ENCODE measurements around the gene PIH1D1. TPM values are rescaled to one million over a fixed set of nuclear protein-coding genes. Genes with fewer than 3 reads are reported as not detected.
A peak's percentile ranks its signal among the peaks of the same experiment; 100 is the strongest.

The PIH1D1 gene
- total and polyA plus RNA-seq, 2 of the 13 experiments (the other 11 are each of a cell fraction or from before 2014, with no cell fraction given): 110 to 137 TPM

DNA sequence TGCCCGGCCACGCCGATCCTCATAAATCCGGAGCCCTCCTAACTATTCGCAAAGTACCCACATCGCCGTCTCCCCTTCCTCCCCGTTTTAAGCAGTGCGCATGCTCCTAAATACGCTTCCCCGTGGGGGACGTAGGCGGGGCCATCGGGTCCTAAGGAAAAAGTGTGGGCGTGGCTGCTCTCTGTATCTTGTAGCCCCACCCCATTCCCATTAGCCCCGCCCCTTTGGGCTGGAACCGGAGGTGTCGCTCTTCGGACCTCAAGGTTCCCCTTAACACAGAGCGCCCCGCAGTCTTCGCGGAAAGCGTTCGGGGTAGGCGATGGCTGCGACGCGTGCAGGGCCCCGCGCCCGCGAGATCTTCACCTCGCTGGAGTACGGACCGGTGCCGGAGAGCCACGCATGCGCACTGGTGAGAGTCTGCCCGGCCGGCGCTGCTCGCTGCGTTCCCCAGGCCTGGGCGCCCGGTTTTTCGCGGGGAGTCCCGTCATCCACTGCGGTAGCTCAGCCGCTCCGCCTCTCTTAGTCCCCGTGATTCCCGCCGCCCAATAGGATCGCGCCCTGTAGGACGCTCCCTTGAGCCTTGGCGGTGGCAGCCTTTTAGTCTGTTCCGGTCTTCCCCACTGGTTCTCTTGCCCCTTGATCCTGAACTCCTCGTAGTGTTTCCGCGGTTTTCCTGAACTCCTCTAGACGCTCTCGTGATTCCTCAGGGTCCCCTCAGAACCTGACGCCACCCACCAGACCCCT lies 1.6 kb upstream of the PIH1D1 start, which contains the start of gene ALDH16A1 (continued):
- TF ChIP-seq, protein P1, sequence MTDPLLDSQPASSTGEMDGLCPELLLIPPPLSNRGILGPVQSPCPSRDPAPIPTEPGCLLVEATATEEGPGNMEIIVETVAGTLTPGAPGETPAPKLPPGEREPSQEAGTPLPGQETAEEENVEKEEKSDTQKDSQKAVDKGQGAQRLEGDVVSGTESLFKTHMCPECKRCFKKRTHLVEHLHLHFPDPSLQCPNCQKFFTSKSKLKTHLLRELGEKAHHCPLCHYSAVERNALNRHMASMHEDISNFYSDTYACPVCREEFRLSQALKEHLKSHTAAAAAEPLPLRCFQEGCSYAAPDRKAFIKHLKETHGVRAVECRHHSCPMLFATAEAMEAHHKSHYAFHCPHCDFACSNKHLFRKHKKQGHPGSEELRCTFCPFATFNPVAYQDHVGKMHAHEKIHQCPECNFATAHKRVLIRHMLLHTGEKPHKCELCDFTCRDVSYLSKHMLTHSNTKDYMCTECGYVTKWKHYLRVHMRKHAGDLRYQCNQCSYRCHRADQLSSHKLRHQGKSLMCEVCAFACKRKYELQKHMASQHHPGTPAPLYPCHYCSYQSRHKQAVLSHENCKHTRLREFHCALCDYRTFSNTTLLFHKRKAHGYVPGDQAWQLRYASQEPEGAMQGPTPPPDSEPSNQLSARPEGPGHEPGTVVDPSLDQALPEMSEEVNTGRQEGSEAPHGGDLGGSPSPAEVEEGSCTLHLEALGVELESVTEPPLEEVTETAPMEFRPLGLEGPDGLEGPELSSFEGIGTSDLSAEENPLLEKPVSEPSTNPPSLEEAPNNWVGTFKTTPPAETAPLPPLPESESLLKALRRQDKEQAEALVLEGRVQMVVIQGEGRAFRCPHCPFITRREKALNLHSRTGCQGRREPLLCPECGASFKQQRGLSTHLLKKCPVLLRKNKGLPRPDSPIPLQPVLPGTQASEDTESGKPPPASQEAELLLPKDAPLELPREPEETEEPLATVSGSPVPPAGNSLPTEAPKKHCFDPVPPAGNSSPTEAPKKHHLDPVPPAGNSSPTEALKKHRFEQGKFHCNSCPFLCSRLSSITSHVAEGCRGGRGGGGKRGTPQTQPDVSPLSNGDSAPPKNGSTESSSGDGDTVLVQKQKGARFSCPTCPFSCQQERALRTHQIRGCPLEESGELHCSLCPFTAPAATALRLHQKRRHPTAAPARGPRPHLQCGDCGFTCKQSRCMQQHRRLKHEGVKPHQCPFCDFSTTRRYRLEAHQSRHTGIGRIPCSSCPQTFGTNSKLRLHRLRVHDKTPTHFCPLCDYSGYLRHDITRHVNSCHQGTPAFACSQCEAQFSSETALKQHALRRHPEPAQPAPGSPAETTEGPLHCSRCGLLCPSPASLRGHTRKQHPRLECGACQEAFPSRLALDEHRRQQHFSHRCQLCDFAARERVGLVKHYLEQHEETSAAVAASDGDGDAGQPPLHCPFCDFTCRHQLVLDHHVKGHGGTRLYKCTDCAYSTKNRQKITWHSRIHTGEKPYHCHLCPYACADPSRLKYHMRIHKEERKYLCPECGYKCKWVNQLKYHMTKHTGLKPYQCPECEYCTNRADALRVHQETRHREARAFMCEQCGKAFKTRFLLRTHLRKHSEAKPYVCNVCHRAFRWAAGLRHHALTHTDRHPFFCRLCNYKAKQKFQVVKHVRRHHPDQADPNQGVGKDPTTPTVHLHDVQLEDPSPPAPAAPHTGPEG (CRISPR knock-in tag; IDR thresholded peaks at IDR 0.05): no peak
- TF ChIP-seq, protein P2, sequence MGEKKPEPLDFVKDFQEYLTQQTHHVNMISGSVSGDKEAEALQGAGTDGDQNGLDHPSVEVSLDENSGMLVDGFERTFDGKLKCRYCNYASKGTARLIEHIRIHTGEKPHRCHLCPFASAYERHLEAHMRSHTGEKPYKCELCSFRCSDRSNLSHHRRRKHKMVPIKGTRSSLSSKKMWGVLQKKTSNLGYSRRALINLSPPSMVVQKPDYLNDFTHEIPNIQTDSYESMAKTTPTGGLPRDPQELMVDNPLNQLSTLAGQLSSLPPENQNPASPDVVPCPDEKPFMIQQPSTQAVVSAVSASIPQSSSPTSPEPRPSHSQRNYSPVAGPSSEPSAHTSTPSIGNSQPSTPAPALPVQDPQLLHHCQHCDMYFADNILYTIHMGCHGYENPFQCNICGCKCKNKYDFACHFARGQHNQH (CRISPR knock-in tag; IDR thresholded peaks at IDR 0.05): peak; percentile 61; the same call in 1 of the 2 replicates
- no peak for TF ChIP-seq NFRKB (IDR thresholded peaks at IDR 0.05)
- TF ChIP-seq MXI1 (IDR thresholded peaks at IDR 0.05; ENCODE audit: borderline replicate concordance, low read depth, low read length): peak; percentile 45; the same call in 1 of the 3 replicates
- peak; percentile 35 for TF ChIP-seq AGO1 (IDR thresholded peaks at IDR 0.05; ENCODE audit: low read depth, low read length, poor library complexity, severe bottlenecking)
- TF ChIP-seq, protein P3, sequence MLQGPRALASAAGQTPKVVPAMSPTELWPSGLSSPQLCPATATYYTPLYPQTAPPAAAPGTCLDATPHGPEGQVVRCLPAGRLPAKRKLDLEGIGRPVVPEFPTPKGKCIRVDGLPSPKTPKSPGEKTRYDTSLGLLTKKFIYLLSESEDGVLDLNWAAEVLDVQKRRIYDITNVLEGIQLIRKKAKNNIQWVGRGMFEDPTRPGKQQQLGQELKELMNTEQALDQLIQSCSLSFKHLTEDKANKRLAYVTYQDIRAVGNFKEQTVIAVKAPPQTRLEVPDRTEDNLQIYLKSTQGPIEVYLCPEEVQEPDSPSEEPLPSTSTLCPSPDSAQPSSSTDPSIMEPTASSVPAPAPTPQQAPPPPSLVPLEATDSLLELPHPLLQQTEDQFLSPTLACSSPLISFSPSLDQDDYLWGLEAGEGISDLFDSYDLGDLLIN (CRISPR knock-in tag; IDR thresholded peaks at IDR 0.05; ENCODE audit: borderline replicate concordance): peak; percentile 85; the same call in 1 of the 2 replicates
- no peak for TF ChIP-seq ZNF674 (CRISPR knock-in tag; IDR thresholded peaks at IDR 0.05; ENCODE audit: low read depth)
- TF ChIP-seq, protein P4, sequence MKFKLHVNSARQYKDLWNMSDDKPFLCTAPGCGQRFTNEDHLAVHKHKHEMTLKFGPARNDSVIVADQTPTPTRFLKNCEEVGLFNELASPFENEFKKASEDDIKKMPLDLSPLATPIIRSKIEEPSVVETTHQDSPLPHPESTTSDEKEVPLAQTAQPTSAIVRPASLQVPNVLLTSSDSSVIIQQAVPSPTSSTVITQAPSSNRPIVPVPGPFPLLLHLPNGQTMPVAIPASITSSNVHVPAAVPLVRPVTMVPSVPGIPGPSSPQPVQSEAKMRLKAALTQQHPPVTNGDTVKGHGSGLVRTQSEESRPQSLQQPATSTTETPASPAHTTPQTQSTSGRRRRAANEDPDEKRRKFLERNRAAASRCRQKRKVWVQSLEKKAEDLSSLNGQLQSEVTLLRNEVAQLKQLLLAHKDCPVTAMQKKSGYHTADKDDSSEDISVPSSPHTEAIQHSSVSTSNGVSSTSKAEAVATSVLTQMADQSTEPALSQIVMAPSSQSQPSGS (CRISPR knock-in tag; IDR thresholded peaks at IDR 0.05): no peak; the same call in 1 of the 2 replicates
- TF ChIP-seq SMYD3 (CRISPR knock-in tag; IDR thresholded peaks at IDR 0.05): no peak
- no peak; the same call in 1 of the 2 replicates for TF ChIP-seq ZNF337 (CRISPR knock-in tag; IDR thresholded peaks at IDR 0.05; ENCODE audit: borderline replicate concordance, low read depth)
- TF ChIP-seq FOXA3 (CRISPR knock-in tag; IDR thresholded peaks at IDR 0.05): 0 out of 2 replicates have a peak, but pooled peaks have one; percentile 2
- TF ChIP-seq, protein P5, sequence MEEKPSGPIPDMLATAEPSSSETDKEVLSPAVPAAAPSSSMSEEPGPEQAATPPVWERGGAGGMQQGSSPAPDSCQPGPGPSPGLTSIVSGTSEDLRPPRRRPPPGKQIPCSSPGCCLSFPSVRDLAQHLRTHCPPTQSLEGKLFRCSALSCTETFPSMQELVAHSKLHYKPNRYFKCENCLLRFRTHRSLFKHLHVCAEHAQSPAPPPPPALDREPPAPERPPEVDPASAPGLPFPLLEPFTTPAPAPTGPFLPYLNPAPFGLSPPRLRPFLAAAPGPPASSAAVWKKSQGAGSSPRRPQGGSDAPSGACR (CRISPR knock-in tag; IDR thresholded peaks at IDR 0.05): no peak
- TF ChIP-seq, protein P6, sequence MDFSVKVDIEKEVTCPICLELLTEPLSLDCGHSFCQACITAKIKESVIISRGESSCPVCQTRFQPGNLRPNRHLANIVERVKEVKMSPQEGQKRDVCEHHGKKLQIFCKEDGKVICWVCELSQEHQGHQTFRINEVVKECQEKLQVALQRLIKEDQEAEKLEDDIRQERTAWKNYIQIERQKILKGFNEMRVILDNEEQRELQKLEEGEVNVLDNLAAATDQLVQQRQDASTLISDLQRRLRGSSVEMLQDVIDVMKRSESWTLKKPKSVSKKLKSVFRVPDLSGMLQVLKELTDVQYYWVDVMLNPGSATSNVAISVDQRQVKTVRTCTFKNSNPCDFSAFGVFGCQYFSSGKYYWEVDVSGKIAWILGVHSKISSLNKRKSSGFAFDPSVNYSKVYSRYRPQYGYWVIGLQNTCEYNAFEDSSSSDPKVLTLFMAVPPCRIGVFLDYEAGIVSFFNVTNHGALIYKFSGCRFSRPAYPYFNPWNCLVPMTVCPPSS (IDR thresholded peaks at IDR 0.05): no peak
- no peak for TF ChIP-seq RAD21 (CRISPR knock-in tag; IDR thresholded peaks at IDR 0.05)
- peak; percentile 72 for TF ChIP-seq CBX1 (IDR thresholded peaks at IDR 0.05; ENCODE audit: low read depth)
